Smooth muscle cell of bladder (primary cell): ENCODE results near the gene SLC24A2. TPM values are rescaled to one million over a fixed set of nuclear protein-coding genes. Genes with fewer than 3 reads are reported as not detected.

Experiments used
- total RNA-seq: library from RNA; depleted of rRNA; stranded (reverse); fragments of >200 nt; gene quantifications from 2 replicates; pipeline ENCODE4 v1.2.3, GENCODE V29; 2014

SLC24A2 gene
- under 0.01 TPM in 1 of 2 replicates, not detected in the other for total RNA-seq

GRCh38 chr9:19788614-19789271, at the start of gene SLC24A2:
Gene SLC24A2, minus strand, starts transcription at chr9:19789037.

